OCI-LY1 (cell line): ENCODE data around the gene MYO15A.

ENCODE experiments used
- EZH2 ChIP-seq: fragments of 200-600 bp; sonication (generic), shearing (Covaris generic); IDR thresholded peaks from 2 replicates; pipeline ENCODE4 v1.8.0; 2017; ENCODE audit warnings: borderline replicate concordance, mixed run types, mild to moderate bottlenecking, antibody characterized with exemption, low read length, moderate library complexity, mixed read lengths
- TF ChIP-seq, protein P1 (sequence below): fragments of 200-600 bp; sonication (generic), shearing (Covaris generic); IDR thresholded peaks from 2 replicates; pipeline ENCODE4 v1.5.1; 2017; ENCODE audit warnings: mild to moderate bottlenecking, antibody characterized with exemption, low read length, moderate library complexity, mixed read lengths

DNA sequence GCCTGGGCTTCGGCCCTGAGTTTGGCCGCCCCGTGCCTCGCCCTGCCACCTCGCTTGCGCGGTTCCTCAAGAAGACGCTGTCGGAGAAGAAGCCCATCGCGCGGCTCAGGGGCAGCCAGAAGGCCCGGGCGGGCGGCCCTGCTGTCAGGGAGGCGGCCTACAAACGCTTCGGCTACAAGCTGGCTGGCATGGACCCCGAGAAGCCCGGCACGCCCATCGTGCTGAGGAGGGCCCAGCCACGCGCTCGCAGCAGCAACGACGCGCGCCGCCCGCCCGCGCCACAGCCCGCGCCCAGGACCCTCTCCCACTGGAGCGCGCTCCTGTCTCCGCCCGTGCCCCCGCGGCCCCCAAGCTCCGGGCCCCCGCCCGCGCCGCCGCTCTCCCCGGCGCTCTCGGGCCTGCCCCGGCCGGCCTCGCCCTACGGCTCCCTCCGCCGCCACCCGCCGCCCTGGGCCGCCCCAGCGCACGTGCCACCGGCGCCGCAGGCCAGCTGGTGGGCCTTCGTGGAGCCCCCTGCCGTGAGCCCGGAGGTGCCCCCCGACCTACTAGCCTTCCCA, 12.0 kb downstream of the MYO15A start:
- TF ChIP-seq, protein P1, sequence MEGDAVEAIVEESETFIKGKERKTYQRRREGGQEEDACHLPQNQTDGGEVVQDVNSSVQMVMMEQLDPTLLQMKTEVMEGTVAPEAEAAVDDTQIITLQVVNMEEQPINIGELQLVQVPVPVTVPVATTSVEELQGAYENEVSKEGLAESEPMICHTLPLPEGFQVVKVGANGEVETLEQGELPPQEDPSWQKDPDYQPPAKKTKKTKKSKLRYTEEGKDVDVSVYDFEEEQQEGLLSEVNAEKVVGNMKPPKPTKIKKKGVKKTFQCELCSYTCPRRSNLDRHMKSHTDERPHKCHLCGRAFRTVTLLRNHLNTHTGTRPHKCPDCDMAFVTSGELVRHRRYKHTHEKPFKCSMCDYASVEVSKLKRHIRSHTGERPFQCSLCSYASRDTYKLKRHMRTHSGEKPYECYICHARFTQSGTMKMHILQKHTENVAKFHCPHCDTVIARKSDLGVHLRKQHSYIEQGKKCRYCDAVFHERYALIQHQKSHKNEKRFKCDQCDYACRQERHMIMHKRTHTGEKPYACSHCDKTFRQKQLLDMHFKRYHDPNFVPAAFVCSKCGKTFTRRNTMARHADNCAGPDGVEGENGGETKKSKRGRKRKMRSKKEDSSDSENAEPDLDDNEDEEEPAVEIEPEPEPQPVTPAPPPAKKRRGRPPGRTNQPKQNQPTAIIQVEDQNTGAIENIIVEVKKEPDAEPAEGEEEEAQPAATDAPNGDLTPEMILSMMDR, result no peak
- TF ChIP-seq EZH2, result no peak
